ENCODE measurements around the gene AGAP1.

DNA sequence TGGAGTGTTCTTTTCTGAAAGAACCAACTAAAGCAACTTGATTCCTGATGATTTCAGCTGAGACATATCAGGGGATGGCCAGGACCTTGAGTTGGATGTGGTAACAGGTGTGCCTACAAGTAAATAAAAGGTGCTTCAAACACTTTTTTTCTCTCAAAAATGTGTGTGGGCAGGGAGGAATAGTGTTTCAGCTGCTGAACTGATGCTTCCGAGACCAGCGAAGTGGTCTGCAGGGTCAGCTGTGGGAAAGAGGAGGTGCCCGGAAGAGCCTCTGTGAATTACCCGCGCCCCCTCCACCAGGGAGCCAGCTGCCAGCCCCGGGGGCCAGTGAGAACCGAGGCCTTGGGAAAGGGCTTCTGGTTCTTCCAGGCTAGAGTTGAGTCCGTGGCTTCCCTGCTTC lies 425.0 kb downstream of the AGAP1 start:
- TF ChIP-seq, protein P1, sequence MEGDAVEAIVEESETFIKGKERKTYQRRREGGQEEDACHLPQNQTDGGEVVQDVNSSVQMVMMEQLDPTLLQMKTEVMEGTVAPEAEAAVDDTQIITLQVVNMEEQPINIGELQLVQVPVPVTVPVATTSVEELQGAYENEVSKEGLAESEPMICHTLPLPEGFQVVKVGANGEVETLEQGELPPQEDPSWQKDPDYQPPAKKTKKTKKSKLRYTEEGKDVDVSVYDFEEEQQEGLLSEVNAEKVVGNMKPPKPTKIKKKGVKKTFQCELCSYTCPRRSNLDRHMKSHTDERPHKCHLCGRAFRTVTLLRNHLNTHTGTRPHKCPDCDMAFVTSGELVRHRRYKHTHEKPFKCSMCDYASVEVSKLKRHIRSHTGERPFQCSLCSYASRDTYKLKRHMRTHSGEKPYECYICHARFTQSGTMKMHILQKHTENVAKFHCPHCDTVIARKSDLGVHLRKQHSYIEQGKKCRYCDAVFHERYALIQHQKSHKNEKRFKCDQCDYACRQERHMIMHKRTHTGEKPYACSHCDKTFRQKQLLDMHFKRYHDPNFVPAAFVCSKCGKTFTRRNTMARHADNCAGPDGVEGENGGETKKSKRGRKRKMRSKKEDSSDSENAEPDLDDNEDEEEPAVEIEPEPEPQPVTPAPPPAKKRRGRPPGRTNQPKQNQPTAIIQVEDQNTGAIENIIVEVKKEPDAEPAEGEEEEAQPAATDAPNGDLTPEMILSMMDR (IDR thresholded peaks at IDR 0.05): no peak
- no peak for TF ChIP-seq EP300 (IDR thresholded peaks at IDR 0.05)
